Inflammatory macrophage (primary cell): ENCODE data around the gene ADCY9.
A peak's percentile ranks its signal among the peaks of the same experiment; 100 is the strongest.

ENCODE experiments used
- DNase-seq, 2 donors: peaks; one replicate each; pipeline ENCODE4 v3.0.0-alpha.2; 2020 to 2022

The ADCY9 gene

DNA sequence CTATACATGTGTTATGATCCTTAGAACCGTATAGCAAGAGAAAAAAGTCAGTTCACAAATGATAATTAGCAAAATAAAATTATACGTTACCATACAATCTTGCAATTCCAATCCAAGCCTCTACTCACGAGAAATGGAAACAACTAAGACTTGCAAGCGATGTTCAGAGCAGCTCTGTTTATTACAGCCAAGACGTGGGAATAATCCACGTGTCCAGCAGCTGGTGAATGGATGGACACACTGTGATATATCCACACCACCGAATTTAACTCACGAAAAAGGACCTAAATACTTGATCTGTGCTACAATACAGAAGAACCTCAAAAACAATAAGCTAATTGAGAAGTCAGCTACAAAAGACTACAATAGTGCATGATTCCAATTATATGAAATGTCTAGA, 88.1 kb downstream of the ADCY9 start:
- no peak for DNase-seq

DNA sequence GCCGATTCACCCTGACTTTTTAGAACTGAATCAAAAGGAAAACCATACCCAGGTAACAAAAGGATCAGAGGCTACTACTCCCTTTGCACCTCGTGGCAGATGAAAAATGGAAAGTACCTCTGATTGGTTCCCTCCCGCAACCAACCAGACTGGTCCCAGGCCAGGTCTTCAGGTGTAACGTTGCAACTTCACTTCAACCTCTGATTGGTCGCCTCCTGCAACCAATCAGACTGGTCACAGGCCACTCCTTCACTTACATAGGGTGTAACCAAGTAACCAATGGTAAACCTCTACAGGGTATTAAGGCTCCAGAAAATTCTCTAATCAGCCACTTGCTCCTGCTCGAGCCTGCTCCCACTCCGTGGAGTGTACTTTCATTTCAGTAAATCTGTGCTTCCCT, 89.4 kb downstream of the ADCY9 start:
- DNase-seq = no peak

DNA sequence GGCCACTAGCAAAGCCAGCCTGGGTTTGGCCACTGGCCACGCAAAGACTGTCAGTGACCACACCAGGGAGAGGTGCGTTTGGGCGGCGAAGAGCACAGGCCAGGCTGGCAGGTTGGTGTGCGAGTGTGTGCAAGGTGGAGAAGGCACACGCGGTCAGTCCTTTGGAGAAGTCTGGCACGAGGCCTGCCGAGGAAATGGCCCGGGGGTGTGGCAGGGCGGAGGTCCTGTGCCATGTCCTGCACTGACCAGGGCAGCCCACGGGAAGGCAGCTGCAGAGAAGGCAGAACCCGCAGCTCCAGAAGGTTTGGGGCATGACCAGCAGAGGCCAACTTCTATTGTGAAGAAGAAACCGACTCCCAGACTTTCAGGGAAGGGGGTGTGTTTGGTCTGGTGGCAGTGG, 90.8 kb downstream of the ADCY9 start:
- DNase-seq = no peak

DNA sequence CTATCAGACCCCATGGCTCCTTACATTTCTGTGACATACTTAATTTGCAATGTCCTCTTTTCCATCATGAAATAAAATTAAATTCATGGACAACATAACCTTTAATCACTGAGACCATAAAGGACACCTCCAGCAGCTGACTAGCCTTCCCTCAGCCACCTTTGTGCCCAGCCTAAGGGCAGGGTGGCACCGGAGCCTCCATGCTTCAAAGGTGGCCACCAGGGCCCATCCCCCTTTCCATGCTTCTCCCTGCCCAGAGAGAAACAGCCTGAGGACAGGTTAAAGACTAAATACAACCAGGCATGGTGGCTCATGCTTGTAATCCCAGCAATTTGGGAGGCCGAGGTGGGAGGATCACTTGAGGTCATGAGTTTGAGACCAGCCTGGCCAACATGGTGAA, 94.3 kb downstream of the ADCY9 start:
- DNase-seq = no peak

DNA sequence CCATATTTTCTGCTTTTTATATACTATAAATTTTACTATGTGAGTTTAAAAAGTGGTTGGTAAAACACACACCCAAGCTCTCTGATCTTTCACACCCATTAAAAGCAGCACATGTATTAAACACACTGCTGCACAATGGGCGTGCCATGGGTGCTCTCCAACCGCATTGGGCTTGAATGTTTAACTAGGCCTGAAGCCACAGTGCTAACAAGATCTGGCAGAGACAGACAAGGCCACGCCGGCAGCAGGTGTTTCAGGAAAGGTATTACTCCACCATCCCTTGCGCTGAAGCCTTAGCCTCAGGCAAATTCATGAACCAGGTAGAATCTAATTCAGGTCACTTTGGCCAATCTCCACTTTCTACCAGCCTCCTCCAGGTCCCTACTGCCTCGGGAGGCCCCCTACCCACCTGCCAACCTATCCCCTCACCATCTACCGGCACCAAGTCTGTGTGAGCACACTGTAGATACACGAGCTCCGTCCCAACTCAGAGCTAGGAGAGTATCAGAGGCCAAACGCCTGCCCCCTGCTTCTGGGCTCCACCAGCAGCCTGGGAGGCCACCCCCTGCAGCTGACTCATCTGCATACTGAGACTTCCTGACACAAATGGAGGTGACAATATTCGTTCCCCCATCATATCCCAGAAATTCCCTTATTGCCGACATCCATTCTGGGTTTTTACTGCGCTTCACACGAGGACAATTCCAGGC, 95.0 kb downstream of the ADCY9 start:
- DNase-seq = no peak

DNA sequence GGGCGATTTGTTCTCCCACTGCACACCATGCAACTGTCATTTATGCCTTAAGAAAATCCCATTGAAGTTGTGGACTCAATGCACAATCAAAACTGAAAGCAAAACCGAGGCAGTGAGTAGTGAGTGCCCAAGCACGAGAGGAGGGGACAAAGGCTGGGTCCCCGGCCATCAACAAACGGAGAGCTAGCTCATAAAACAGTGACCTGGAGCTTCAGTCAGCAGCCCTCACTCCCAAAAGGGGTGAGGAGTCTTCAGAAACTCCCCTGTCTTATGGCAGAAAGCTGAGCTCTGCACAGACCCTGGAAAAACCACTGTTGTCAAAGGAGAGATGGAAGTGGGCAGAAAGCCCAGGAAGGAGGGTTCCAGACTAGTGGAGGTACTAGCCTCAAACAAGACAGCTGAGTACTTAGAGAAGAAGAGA, 96.9 kb downstream of the ADCY9 start:
- no peak for DNase-seq

DNA sequence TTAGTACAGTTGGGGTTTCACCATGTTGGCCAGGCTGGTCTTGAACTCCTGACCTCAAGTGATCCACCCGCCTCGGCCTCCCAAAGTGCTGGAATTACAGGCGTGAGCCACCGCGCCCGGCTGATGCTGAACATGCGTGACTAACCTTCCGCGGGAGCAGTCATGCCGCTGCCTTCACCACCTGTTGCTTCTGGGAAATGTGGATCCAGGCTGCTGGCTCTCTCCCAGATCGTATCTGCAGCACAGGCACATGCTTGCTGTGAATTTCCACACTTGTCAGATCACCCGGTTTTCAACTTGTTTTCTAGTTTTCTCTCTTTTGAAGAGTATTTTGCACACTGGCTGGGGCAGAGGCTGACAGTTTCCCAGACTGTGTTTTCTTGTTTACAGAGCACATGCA, 97.9 kb downstream of the ADCY9 start:
- DNase-seq = no peak

DNA sequence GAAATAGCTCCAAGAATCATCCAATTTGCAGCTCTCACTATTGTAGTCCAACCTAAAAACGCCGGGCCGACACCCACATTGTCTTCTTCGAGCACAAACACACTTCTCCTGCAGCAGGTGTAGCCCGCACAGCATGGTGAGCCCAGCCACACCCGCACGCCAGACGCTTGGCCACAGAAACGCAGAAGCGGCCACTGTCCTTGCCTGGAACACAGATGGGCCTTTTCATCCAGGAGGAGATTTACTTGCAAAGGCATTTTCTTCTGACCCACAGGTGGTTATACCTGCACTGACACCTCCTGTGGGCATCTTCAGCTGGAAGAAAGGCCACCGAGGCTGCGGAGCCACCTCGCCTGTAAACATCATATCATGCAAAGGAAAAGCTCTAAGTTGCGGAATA, 98.4 kb downstream of the ADCY9 start:
- DNase-seq = no peak

DNA sequence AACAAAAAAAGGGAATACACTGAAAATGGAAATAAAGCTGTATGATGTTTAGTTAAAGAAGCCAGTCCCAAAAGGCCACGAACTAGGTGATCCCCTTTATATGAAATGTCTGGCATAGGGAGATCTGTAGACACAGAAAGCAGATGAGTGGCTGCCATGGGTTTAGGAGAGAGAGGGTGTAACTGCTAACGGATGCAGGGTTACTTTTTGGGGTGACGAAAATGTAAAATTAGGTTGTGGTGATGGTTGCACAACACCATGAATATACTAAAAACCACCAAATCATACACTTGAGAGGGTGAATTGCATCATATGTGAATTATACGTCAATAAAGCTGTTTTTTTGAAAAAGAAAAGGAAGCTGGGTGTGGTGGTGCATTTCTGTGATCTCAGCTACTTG, 99.6 kb downstream of the ADCY9 start:
- DNase-seq = peak; percentile 64 to 93

DNA sequence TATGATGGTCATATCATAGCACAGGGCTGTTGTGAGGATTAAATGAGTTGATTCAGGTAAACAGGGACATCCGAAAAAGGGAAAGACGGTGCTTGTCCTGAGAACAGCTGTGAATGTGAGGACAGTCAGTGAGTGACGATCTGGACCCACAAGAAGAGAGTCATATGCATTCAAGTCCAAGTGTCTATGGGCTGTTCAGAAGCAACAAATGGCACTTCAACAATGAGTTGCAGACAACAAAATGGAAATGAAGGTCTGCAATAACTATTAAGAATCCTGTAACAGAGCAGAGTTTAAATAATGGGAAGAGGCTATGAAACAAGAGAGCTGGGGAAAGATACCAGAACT, 100.3 kb downstream of the ADCY9 start:
- no peak for DNase-seq

DNA sequence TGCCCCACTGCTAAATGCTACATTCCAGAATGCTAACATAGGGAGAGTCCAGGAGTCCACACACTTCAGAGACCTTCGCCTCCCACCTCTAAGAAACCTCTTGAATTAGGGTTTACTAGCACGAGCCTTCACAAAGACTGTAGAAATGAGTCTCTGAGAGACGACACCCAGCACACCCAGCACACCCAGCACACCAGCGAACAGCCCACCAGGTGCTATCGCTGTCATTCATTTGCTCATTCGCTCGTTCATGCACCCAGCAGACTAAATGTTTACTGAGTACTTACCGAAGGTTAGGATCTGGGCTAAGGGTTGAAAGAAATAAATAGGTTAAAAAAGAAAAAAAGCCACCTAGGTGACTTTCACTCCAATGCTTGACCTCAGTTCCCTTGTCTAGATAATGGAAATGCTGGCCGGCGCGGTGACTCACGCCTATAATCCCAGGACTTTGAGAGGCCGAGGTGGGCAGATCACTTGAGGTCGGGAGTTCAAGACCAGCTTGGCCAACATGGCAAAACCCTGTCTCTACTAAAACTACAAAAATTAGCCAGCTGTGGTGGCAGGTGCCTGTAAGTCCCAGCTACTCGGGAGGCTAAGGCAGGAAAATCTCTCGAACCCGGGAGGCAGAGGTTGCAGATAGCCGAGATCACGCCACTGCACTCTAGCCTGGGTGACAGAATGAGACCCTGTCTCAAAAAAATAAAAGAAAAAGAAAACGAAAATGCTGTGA, 100.8 kb downstream of the ADCY9 start:
- no peak for DNase-seq

DNA sequence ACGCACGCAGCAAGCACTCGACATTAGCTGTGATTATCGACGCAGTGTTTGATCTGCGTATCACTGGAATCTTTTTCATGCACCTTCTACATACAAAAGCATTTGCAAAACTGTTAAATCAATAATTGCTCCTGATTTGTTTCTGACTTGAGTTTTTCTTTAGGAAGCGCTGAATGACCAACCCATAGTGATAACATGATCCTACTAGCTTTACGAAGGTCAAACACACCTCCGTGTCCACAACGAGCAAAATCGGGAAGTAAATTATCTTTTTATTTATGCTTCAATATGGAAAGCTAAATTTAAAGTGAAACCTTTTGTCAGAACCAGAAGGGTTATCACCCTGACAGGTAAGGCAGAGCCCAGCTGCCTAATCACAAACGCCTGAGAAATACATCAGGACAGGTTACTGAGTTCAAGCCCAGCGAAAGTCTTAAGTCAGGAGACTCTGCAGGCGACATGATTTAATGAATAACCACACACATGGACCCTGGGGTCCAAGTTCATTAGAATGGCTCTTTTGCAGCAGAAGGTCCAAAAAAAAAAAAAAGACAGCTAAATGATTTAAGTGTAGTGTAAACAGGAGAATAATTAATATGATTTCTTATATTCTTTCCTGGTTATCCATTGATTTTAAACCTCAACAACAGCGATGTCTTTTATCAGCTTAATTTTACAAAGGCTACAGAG, 104.2 kb downstream of the ADCY9 start:
- DNase-seq = no peak

DNA sequence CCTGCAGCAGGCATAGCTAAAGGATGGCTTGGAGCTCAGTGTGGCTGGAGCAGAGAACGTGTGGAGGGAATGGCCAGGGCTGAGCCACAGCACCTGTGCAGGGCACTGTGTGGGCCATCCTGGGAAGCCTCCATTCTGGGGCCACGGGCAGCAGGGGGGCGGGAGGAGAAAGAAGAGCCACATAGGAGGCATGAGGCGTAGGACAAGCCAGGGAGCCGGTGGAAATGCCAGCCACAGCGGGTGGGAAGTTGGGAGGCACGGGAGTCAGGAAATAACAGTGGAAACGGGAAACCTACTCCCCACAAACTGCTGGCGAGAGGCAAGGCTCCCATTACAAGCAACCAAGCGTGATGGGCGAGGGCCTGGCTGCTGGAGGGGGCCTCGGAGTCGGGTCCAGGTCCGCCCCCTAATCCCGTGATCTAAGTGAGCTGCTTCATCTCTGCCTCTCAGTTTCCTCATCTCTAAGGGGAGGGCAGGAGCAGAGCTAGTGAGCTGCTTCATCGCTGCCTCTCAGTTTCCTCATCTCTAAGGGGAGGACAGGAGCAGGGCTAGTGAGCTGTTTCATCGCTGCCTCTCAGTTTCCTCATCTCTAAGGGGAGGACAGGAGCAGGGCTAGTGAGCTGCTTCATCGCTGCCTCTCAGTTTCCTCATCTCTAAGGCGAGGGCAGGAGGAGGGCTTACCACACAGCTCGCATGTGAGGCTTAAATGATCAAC, 104.9 kb downstream of the ADCY9 start:
- DNase-seq = peak; percentile 75

DNA sequence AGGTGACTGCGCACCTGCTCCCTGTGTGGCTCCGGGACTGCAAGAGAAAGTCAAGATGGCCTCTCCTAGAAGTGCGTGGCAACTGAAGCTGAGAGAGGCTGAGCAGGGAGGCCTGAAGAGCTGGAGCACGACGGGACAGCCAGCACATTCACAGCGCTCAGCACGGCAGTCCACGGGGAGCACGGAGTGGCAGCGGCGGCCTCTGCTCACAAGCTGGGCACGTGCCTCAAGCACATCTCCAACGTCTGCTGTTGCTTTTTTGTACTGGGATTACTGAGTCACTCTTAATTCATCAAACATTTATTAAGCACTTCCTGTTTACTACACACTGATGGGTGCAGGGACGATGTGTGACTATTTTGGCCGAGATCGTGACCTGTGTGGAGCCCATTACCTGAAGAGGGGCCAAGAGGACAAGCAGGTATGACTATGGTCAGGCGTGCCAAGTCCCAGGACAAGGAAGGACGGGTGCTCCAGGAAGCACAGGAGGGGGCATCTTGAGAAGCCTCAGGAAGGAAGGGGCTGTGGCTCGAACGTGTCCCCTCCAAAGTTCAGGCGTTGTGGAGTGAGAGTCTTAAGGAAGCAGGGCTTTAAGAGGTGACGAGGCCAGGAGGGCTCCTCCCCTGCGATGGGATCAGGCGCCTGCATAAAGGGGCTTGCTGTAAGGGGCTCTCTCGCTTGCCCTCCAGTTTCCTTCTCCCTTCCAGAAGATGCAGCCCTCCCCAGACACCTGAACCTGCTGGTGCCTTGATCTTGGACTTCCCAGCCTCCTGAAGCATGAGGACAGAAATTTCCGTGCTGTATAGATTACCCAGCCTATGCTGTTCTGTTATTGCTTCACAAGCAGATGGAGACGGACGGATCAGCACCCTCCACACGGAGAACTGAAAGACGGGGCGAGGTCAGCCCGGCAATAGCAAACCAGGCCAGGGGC, 105.8 kb downstream of the ADCY9 start:
- no peak for DNase-seq

DNA sequence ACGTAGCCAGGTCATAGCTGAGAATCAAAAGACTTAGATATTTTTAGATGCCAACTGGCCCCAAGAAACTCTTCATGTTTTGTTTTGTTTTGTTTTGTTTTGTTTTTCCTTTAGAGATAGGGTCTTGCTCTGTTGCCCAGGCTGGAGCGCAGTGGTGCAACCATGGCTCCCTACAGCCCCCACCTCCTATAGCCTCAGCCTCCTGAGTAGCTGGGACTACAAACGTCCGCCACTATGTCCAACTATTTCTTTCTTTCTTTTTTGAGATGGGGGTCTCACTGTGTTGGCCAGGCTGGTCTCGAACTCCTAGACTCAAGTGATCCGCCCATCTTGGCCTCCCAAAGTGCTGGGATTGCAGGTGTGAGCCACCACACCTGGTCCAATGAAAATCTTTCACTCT, 107.1 kb downstream of the ADCY9 start:
- no peak for DNase-seq

DNA sequence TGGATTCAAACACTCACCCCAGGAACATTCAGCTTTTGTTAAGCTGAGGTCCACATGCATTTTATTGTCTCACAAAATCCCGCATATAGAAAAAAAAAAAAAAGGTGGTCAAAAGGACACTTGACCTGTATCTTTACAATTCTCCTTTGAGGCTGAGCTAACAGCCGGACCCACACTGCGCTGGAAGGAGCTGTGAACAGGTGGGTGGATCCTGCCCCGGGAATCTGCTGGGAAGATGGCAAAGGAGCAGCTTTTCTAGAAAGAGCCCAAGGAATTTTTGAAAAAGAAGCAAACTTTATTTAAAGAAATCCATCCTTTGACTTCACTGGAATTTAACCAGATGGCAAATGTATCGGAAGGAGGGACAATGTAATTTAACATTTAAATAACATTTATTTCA, 108.1 kb downstream of the ADCY9 start:
- DNase-seq = no peak

DNA sequence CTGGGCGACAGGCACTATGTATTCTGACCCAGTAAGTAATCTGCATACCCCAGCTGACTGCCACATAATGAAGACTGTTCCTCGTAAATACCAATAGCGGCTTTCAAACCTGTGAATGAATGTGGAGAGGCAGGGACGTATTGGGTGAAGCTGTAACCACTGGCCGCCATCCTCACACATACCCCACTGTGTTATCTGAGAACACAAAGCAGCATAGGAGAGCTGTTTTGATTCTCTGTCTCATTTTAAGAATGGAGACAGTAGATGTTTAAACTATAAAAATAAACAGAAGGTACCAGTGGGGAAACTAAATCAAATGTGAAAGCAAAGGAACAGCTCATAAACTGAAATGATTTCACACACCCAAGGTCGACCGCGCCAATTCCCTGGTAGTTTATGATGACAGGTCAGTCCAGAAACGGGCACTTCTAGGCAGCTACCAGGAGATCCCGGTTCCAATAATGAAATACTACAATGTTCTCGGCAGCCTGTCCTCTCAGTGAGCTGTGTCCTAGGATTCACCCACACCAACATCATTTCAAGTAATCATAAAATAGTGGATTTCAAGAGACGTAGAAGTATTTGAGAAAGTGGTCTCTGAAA, 109.7 kb downstream of the ADCY9 start:
- no peak for DNase-seq

DNA sequence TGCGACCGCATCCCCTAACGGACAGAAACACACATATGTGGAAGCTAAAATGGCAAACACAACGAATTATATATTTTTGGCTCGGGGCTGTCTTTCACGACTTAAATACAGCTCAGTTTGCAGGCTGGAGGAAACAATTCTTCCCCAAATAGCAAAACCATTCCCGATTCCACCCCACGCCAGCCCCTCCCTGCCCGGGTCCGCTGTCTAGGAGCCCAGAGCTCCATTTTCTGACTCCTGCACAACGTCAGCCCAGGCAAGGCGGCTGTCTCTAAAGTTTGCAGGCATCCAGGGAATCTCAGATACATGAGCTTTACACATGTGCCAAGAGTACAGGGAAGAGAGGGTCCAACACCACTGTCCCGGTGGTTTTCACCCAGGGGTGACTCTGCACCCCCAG, 110.5 kb downstream of the ADCY9 start:
- no peak for DNase-seq

DNA sequence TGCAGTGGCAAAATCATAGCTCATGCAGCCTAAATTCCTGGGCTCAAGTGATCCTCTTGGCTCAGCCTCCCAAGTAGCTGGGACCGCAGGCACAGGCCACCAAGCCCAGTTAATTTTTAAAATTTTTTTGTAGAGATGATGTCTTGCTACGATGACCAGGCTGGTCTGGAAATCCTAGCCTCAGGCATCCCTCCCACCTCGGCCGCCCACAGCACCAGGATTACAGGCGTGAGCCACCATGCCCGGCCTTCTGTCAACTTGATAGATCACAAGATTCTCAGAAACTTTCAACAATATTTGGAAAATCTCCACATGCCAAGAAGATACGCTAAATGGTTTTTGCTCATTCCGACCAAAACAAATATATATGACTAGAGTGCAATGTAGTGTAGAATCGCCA, 111.0 kb downstream of the ADCY9 start:
- no peak for DNase-seq

DNA sequence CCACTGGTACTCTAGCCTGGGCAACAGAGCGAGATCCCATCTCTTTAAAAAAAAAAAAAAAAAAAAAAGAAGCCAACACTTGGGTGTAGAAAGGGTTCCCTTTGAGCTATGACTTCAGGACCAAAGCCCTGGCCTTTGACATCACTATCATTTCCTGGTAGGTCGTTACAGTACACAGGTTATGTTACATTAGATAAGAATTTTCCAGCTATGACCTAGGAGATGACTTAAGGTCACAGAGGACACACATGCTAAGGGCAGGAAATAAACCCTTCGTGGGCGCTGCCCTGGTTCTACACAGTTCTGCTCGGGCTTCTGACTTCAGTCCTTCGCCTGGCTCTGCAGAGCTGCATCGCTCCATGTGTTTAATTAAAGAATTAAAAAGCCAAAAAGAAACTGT, 112.0 kb downstream of the ADCY9 start:
- DNase-seq = no peak

DNA sequence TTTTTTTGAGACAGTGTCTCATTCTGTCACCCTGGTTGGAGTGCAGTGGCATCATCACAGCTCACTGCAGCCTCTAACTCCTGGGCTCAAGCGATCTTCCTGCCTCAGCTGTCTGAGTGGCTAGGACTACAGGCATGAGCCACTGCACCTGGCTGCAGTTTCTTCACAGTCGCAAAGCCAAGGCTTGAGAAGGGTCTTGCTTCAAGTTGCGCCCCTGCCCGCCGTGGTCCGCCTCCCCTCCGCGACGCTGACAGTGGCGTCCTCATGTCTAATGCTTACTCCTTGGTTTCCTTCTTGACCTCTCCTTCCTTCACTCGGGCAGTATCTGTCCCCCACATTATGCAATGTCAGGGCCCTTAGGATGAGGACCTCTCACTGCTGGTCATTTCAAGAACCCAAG, 112.7 kb downstream of the ADCY9 start:
- DNase-seq = no peak

DNA sequence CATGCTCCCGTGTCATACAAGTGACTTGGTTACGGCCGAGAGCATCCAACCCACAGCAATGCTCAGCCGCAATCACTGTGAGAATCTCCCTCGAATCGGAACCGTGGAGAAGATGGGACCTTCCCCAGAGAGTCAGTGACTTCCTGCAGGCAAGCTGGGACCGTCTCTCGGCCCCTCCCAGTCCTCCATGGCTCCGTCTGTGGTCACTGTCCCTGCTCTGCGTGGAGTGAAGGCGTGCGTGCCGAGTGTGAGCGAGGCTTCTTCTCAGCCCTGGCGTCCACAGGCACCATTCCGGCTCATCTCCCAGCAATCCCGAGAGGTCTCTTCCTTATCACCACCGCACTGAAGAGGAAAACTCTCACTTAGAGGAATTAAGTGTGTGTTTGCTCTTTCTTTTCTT, 113.1 kb downstream of the ADCY9 start:
- no peak for DNase-seq
